Dermis microvascular lymphatic vessel endothelial cell (primary cell): ENCODE results near the gene DOK7. TPM values are rescaled to one million over a fixed set of nuclear protein-coding genes. Genes with fewer than 3 reads are reported as not detected.
A peak's percentile ranks its signal among the peaks of the same experiment; 100 is the strongest.

Experiments
- DNase-seq, 2 donors: peaks; one replicate each; pipeline versions ENCODE4 v3.0.0 to v3.0.0-alpha.2; 2010; ENCODE audit warnings: low read depth in 2 of 2
- total RNA-seq: library from RNA; depleted of rRNA; stranded (reverse); fragments of >200 nt; gene quantifications from 2 replicates; pipeline ENCODE4 v1.2.1, GENCODE V29; 2014

DOK7 gene
- total RNA-seq, 1 donor from 2014 or later, result not detected

DNA sequence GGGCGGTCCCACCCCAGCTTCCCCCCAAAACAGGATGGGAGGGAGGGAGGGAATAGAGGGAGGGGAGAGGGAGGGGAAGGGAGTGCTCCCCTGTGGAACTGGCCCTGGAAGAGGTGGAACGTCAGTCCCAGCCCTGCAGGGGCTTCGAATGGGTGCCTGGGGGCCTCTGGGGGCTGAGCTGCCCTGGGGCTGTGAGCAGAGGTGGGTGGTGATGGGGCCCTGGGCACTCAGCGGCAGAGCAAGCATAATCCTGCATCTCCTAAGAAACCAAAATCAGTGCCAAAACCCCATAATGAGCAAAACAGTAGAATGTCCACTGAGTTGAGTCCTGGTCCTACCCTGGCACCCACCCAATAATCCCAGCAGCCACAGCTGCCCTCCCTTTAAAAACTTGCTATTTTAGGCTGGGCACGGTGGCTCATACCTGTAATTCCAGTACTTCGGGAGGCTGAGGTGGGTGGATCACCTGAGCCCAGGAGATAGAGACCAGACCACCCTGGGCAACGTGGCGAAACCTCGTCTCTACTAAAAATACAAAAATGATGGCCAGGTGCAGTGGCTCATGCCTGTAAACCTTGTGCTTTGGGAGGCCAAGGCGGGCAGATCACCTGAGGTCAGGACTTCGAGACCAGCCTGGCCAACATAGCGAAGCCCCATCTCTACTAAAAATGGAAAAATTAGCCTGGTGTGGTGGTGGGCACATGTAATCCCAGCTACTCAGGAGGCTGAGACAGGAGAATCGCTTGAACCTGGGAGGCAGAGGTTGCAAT is 11.1 kb downstream of the DOK7 start:
- DNase-seq, result no peak

DNA sequence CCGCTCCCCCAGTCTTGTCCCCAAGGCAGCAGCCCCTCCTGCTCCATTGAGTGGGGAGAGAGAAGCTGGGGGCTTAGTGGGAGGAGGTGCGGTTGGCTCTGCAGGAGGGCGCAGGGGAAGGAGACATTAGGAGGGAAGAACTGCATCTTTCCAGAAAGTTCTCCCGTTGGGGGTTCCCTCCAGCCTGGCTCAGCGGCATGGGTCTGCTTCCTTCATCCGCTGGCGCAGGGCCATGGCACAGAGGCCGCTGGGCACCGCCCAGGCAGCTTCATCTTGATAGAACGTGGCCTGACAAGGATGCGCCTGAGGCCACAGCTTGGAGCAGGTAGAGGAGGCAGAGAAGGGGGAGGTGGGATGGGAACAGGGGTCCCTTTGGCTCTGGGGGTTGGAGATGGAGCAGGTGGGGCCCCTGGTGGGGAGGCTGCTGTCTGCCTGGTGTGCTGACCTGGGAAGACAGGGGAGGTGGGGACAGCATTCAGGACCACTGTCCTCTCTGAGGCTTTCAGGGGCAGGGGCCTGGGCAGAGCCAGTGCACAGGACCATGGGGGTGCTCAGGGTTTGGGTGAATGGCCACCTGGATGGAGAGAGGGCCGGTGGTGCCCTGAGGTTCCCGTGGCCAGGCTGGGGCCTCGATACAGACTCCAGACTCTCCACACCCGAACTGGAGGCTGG is 12.1 kb downstream of the DOK7 start:
- DNase-seq, result no peak

DNA sequence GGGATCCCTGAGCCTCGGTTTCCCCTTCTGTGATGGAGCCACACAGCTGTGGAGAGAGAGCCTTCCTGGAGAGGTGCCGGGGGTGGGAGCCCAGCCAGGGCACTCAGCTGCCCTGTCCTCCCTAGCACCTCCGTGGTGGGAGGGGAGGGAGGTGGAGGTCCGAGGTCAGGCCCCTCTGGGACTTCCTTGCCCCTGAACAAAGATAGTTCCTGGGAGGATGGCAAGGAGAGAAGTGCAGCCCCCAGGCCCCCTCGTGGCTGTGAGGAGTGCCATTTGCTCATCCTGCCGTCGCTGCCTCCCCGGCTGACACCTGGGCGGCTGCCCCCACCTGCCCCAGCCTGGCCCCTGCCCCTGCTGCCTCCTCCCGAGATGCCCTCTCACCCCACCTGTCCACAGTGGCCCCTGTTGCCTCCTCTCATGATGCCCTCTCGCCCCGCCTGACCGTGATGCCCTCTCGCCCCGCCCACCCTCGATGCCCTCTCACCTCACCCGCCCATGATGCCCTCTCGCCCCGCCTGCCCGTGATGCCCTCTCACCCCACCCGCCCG is 12.7 kb downstream of the DOK7 start:
- no peak for DNase-seq

DNA sequence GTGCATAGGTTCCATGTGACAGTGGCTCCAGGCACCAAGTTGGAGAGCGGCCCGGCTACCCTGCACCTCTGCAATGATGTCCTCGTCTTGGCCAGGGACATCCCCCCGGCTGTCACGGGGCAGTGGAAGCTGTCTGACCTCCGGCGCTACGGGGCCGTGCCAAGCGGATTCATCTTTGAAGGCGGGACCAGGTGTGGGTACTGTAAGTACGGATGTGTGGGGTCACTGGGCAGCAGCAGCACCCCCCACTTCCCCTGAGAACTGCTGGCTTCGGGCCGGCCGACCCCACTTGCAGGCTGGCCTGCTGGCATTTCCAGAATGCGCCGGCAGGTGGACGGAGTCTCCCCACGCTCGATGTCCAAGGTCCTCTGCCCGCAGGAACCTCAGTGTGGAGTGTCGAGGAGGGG is 13.2 kb downstream of the DOK7 start:
- DNase-seq, result no peak

DNA sequence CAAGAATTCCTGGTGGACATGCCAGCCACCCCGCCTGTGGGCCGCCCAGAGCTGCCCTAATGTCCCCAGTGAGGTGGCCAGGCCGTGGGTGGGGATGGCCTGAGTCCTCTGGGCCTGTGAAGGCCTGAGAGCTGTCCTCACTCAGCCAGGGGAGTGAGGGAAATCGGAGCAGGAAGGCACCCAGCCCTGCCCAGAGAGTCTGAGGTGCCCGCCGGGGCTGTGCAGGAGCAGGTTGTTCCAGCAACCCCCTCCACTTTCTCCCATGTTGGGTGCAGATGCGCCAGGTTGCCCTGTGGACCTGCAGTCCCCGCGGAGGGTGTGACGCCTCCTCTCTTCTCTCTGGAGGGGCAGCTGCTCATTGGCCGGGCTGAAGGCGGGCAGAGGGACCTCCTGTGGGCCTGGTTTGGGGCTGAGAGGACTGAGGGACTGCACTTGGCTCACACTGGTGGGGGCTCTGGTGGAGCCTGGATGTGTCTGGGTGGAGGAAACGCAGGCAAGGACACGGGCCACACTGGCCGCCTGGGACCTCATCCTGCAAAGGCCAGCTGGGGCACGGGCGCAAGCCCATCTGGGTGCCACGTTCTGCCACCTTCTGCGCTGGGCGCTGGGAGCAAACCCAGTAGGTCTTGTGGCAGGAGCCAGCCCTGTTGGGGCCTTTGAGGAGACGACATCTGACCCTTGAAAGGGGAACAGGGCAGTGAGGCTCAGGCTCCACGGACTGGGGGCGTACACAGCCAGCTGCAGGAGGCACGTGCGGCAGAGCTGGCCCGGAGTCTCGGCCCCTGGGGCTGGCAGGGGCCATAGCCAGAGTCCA is 14.0 kb downstream of the DOK7 start:
- no peak for DNase-seq

DNA sequence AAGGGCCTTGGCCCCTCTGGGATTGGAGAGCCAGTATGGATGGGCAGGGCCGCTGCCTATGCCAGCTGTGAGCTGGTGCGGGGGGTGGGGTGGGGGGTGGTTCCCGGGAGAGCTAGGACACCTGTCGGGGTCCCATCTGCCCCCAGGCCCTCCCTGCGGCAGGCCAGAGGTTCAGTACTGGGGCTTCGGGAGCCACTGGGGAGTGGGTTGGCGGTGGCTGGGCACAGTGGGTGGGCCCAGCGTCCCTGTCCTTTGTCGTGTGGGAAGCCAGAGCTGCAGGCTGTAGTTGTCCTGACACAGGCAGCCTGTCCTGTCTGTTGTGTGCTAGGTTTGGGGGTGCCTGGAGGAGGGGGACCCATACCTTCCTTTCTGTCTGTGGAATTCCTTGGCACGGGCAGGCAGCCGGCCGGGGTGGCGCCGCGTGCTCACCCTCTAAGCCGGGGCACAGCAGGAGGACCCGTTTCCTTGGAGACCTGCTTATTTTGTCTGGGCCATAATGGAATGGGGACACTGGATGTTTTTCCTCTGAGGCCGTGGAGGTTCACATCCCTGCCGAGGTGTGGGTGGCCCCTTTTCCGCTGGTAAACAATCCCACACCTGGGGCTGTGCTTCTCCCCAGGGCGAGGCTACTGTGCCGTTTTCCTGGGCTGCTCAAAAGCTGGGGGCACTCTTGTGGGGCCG is 14.8 kb downstream of the DOK7 start:
- no peak for DNase-seq

DNA sequence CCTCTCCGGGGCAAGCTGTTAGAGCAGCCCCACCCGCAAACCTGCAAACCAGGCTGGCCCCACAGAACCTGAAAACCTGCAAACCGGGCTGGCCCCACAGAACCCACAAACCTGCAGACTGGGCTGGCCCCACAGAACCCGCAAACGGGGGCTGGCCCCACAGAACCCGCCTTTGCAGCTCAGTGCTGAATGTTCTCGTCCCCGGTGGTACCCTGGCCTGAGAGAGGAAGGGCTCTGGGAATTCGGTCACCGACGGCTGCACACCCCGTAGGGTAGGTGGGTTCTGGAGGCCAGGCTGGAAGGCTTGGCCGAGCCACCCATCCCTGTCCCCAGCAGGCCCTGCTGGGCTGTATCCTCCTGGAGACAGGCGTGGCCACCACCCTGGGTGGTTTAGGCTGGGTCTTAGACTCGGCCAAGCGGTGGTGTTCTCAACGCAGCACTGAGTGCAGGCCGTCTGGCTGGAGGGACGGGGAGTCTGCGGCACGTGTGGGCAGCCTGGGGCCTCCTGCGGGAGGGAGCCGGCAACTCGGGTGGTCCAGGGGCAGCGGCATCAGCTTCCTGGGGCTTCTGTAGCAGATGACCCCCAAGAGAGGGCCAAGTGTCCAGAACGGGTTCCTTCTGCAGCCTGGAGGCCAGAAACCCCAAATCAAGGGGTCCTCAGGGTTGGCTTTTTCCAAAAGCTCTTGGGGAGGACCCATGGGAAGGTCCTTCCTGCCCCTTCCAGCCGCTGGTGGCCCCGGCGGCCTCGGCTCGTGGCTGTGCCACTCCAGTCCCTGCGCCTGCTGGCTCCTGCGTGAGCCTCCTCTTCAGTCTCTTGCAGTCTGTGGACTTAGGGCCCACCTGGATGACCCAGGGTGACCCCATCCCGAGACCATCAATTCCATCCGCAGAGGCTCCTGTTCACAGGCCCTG is 15.6 kb downstream of the DOK7 start:
- DNase-seq, result no peak

DNA sequence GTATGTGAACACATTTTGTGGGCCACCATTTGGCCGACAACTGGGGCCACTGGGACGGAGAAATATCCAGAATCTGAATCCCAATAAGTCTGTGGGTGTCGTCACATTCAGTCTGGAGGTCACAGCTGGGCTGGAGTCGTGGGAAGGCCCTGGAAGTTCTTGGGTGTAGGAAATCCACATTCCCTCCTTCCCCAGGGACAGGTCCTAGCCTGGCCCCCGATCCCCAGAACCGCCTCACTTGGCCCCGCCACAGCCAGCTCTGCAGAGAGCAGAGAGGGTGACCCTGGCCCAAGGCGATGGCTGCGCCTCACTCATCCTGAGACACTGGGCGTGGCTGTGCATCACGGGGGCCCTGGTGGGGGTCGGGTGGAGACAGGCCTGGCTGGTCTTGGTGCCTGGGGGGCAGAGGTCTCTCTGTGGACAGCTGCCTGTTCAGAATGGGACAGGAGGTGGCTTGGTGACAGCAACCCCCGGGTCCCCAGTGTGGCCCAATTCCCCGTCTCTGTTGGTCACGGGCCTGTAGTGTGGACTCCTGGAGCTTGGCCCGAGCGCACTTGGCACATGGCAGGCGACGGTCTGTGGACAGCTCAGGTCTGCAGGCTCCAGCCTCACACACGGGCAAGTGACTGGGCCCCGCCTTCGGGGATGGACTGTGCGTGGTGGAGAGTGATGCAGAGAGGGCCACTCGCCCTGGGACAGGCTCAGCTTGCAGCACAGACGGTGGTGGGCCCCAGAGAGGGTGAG is 16.4 kb downstream of the DOK7 start:
- no peak for DNase-seq

DNA sequence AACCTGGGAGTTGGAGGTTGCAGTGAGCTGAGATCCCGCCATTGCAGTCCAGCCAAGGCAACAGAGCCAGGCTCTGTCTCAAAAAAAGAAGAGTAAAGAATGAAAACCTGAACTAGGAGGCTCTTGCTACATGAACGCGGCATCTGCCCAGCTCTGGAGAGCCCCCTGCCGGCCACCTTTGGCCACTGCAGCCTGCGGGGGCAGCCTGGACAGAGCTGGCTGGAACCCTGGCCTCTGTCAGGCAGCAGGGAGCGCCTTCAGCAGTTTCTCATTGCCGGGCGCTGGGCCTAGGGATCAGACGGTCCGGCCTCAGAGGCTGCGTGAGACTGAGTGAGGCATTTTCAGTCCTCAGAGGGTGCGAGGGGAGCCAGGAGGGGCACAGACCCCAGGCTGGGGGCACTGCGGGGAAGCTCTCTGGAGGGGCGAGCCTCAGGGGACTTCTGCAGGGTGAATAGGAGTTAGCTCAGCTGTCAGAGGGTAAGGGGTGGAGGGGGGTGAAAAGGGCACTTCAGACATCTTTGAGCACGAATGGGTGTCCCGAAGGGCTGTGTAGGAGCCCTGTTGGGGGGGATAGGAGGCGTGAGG is 17.5 kb downstream of the DOK7 start:
- DNase-seq, result peak; percentile 14 to 64

DNA sequence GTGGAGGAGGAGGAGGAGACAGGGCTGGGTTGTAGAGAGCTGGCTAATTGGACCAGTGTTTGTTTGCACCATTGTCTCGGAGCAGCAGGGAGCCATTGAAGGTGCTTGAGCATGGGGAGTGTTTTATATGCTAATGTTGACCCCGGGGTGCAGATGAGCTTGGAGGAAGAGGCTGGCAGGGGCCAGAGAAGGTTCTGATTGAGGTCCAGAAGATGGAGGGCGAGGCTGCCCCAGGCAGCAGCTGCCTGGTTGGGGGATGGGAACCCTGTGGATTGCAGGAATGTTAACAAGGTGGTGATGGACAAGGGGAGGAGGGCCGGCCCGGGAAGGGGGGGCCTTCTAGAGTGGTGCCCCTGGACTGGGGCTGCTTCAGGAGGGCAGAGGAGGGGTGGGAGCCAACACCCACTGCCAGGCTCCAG is 18.0 kb downstream of the DOK7 start:
- no peak for DNase-seq

DNA sequence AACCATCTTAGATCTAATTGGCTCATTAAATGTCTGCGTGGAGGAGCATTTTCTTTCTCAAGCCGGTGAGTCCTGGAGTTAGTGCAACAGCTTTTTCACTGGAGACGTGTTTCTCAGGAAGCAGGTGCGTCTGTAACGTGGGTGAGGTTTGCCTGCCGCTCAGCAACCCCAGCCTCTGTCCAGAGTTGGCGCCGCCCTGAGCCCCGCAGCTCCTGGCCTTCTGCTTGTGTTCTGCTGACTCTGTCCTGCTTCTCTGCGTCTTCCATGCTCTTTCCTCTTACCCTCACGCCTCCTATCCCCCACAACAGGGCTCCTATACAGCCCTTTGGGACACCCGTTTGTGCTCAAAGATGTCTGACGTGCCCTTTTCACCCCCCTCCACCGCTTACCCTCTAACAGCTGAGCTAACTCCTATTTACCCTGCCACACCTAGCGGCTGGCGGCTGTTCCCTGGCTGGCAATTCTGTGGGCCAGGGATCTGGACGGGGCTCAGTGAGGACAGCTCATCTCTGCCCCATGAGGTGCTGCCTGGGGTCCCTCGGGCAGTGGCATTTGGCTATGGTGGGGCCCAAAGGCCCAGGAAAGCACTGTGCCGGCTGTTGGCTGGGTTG is 18.8 kb downstream of the DOK7 start:
- no peak for DNase-seq

DNA sequence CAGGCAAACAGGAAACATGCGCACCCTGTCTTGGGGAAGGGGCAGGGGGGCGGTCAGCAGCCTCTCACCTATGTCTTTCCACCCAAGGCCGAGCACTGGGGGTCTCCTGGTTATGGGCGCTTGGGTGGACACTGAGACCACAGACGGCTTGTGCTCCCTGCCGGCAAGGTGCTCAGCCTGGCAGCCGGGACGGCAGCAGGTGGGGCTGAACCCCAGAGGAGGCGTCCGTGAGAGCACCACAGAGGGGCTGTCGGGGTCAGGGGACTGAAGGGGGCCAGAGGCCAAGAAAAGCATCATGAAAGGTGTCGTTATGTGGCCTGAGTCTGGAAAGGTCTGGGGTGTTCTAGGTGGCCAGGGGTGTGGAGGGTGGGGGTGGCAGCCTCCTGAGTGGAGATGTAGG is 19.6 kb downstream of the DOK7 start:
- DNase-seq, result no peak

DNA sequence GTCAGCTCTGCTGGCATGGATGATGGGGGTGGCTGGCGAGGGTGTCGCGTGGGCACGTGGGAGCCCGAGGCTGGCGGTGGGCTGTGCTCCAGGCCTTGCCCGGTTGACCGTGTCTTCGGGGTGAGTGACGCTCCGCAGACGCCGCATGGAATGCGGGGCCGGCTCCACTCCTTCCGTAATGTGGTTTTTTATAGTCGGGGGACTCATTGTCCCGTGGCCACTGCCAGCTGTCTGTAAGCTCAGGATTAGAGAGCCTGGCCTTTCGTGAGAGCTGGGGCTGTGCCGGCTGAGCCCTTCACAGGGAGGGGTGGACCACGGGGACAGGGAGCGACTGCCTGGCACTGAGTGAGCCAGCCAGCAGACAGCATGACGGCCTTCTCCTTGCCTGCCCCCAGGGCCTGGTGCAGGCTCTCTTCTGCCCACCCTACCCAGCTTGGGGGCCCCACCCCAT is 20.4 kb downstream of the DOK7 start:
- DNase-seq, result no peak

DNA sequence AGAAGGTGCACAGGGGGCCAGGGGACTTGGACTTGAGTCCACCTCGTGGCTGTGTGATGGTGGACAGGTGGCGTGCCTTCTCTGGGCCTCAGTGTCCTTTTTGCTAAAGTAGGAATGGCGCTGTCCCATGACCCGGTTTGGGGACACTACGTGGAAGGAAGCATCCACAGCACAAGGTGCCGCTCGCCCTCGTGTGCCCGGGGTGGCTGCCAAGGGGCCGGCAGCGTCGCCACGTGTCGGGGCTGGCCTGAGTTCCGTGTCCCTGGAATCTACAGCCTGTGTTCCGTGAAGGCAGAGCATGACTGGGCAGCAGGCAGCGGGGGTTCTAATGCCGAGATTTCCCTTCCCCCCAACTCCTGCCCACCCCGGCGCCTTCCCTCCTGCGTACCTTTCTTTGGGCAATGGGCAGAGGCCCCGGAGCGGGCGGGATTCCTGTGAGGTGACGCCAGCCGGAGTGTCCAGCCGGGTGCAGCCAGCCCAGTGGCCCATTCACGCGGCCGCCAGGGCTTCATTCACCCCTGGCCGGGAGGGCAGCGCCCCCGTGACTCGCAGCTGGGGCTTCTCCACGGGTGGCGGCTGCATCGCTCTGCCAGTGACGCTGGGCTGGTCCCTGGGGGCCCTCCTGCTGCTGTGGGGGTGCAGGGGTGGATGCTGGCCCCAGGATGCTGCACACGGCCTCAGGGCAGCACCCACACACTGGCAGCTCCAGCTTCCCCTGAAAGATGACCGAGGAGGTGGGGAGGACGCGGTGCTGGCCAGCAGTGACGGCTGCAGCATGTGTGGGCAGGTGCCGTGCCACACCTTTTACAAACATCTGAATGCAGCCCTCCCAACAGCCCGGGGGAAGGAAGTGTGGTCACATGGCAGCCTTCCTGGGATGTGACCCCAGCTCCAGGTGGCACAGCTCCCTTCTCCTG is 21.2 kb downstream of the DOK7 start:
- no peak for DNase-seq

DNA sequence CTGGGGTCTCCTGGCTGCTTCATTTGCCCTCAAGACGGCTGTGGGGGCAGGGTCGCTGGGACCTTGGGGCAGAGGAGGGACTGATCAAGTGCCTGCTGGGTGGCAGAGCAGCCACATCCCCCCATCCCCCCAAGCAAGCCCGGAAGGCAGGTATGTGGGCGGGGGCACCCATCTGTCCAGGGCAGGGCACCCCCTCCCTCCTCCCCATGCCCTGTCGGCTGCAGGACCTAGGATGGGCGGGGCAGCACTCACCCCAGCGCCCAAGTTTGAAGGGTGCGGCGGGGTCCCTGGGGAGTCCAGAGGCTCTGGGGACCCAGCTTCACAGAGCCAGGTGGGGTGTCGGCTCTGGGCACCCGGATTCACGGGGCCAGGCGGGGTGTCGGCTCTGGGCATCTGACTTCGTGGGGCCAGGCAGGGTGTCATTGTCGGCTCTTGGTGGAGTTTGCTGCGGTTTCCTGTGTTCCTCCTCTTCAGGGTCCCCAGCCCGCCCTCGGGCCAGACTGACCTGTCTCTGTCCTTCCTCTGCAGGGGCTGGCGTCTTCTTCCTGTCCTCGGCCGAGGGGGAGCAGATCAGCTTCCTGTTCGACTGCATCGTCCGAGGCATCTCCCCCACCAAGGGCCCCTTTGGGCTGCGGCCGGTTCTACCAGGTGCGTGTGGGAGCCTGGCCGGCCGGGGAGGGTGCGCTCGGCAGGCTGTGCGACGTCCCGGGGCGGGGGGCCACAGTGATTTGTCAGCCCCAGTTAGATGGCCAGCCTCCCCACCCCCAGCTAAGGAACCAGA is 22.1 kb downstream of the DOK7 start:
- DNase-seq, result no peak

DNA sequence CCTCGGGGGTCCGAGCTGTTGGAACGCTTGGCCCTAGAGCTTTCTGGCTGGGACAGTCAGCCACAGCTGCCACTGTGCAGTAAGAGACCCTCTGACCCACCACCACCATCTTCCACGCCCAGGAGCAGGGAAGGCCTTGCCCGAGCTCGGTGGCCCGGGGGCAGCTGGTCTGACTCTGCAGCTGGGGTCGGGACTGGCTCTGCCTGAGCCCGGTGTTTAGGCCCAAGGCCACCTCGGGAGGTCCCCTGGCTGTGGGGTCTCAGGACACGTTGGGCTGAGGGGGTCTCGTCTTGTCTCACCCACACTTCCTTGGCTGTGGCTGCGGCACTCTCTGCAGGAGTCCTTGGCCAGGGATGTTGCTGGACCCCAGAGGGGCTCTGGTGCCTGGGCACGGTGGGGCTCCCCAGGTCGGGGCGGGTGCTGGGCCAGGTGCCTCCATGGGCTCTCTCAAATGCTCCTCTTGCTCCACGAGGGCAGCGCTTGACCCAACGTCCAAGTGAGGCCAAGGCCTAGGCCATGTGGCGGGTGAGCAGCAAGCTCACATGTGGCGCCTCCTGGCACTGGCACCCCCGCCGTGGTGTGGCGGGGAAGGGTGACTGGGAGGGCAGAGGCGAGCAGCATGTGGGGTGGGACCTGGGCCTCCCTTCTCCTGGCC is 22.9 kb downstream of the DOK7 start:
- no peak for DNase-seq
